Fibroblast of peridontal ligament (primary cell): Measurements from ENCODE around the gene MORC1.

Source experiments
- DNase-seq: peaks from one replicate; pipeline ENCODE4 v3.0.0-alpha.2; 2010; ENCODE audit errors: extremely low read depth

MORC1 gene

GRCh38 chr3:108940166-108940565 is 177.8 kb downstream of the MORC1 start:
- DNase-seq: no peak

GRCh38 chr3:108936924-108937689 is 180.8 kb downstream of the MORC1 start:
- DNase-seq: no peak

GRCh38 chr3:108931035-108931434 is 186.9 kb downstream of the MORC1 start:
- DNase-seq: no peak

GRCh38 chr3:108918866-108919265 is 199.1 kb downstream of the MORC1 start:
- no peak for DNase-seq

- peak; percentile 73 for DNase-seq
These were observed 202.9 kb downstream of the MORC1 start for GRCh38 chr3:108914774-108915641.

GRCh38 chr3:108909799-108910198 is 208.1 kb downstream of the MORC1 start:
- no peak for DNase-seq
